Measurements from ENCODE around the gene ABHD17A.
"Not testable (repeated sequence)": the region's sequence is repeated elsewhere in the genome, so short reads cannot be mapped to it uniquely, and the experiment has no call there.

Gene ABHD17A

GRCh38 chr19:1876496-1877279, 8.6 kb downstream of the ABHD17A start:
- H3K9me3 ChIP-seq (ENCODE audit: control insufficient read depth, low read length); H3K27me3 ChIP-seq (ENCODE audit: control insufficient read depth in 1 of 2, insufficient read depth in 1 of 2, low read length in 2 of 2); DNase-seq: not testable (repeated sequence)
- H2BK12ac ChIP-seq (ENCODE audit: low read length in 2 of 2) = peak overlapping the region; percentile 84 to 96
- peak overlapping the region; percentile 64 for H2BK120ac ChIP-seq (ENCODE audit: low read depth, low read length)
- peak overlapping the region; percentile 69 for H3K4me2 ChIP-seq (ENCODE audit: low read length, poor library complexity, severe bottlenecking)
- peak overlapping the region; percentile 90 for H3K4ac ChIP-seq (ENCODE audit: low read depth in 1 of 2, low read length in 2 of 2)
- H4K91ac ChIP-seq (ENCODE audit: low read length) = peak overlapping the region; percentile 95
- H3K14ac ChIP-seq (ENCODE audit: low read length in 2 of 2) = peak overlapping the region in 1 of 2 experiments; percentile 73
- H4K8ac ChIP-seq (ENCODE audit: low read length) = peak overlapping the region; percentile 99
- peak overlapping the region; percentile 98 for H3K9ac ChIP-seq (ENCODE audit: low read length)
- H3K79me1 ChIP-seq (replicated peaks; ENCODE audit: low read length, poor library complexity, severe bottlenecking) = peaks cover 22% of the 10 kb centered on the region
- WGBS = 28% methylated on average over 33 of the region's 53 CpGs
- peak overlapping the region; percentile 73 for H2BK15ac ChIP-seq (ENCODE audit: low read depth, poor library complexity, severe bottlenecking)
- H3K4me3 ChIP-seq (ENCODE audit: insufficient read depth in 1 of 2, low read depth in 1 of 2, low read length in 2 of 2) = peak overlapping the region; percentile 75 to 98
- H2BK5ac ChIP-seq (ENCODE audit: low read depth, low read length, poor library complexity, severe bottlenecking) = peak overlapping the region; percentile 36
- peak overlapping the region; percentile 79 to 81 for H3K18ac ChIP-seq (ENCODE audit: low read depth in 1 of 2, low read length in 2 of 2)
- H3K36me3 ChIP-seq (ENCODE audit: control insufficient read depth in 1 of 2, insufficient read depth in 2 of 2, low read depth in 1 of 2, low read length in 2 of 2) = peaks cover 0 to 45% of the 10 kb centered on the region in 2 experiments
- peak overlapping the region; percentile 49 to 100 for H3K23ac ChIP-seq (ENCODE audit: low read length in 2 of 2)
- peak overlapping the region; percentile 8 for H3K27ac ChIP-seq (ENCODE audit: low read length, poor library complexity, severe bottlenecking)
- peak overlapping the region; percentile 29 for H2AFZ ChIP-seq (ENCODE audit: low read depth, low read length)
- peaks cover 22% of the 10 kb centered on the region for H3K4me1 ChIP-seq (ENCODE audit: control insufficient read depth, insufficient read depth, low read depth, low read length)
- peak overlapping the region; percentile 81 for H2AK5ac ChIP-seq (ENCODE audit: low read length, severe bottlenecking)

- Histone ChIP-seq H3K27ac (ENCODE audit: low read length, poor library complexity, severe bottlenecking) (peak overlapping the region; percentile 17), H4K8ac (ENCODE audit: low read length) (peak overlapping the region; percentile 99), H3K9me3 (ENCODE audit: control insufficient read depth, low read length) (no peaks in the 10 kb centered on the region), H3K18ac (ENCODE audit: low read depth in 1 of 2, low read length in 2 of 2) (peak overlapping the region; percentile 81 to 87), H3K4me2 (ENCODE audit: low read length, poor library complexity, severe bottlenecking) (peak overlapping the region; percentile 94), H3K27me3 (ENCODE audit: control insufficient read depth in 1 of 2, insufficient read depth in 1 of 2, low read length in 2 of 2) (no peaks in the 10 kb centered on the region), H2BK120ac (ENCODE audit: low read depth, low read length) (peak overlapping the region; percentile 64), H3K4ac (ENCODE audit: low read depth in 1 of 2, low read length in 2 of 2) (peak overlapping the region; percentile 90), H3K23ac (ENCODE audit: low read length in 2 of 2) (peak overlapping the region in 1 of 2 experiments; percentile 100), H3K4me3 (ENCODE audit: insufficient read depth in 1 of 2, low read depth in 1 of 2, low read length in 2 of 2) (peak overlapping the region; percentile 75 to 98), H2AFZ (ENCODE audit: low read depth, low read length) (peak overlapping the region; percentile 78), H3K9ac (ENCODE audit: low read length) (peak overlapping the region; percentile 98), H3K36me3 (ENCODE audit: control insufficient read depth in 1 of 2, insufficient read depth in 2 of 2, low read depth in 1 of 2, low read length in 2 of 2) (peaks cover 5 to 50% of the 10 kb centered on the region in 2 experiments), H3K14ac (ENCODE audit: low read length in 2 of 2) (peak overlapping the region in 1 of 2 experiments; percentile 85), H4K91ac (ENCODE audit: low read length) (peak overlapping the region; percentile 95), H2BK15ac (ENCODE audit: low read depth, poor library complexity, severe bottlenecking) (peak overlapping the region; percentile 29), H3K79me1 (replicated peaks; ENCODE audit: low read length, poor library complexity, severe bottlenecking) (peaks cover 29% of the 10 kb centered on the region), H2AK5ac (ENCODE audit: low read length, severe bottlenecking) (peak overlapping the region; percentile 81), H2BK12ac (ENCODE audit: low read length in 2 of 2) (peak overlapping the region; percentile 11 to 96), H3K4me1 (ENCODE audit: control insufficient read depth, insufficient read depth, low read depth, low read length) (peaks cover 20% of the 10 kb centered on the region), H2BK5ac (ENCODE audit: low read depth, low read length, poor library complexity, severe bottlenecking) (peak overlapping the region; percentile 36)
- DNase-seq = peak; percentile 94
- under 1% methylated on average over 84 of the region's 87 CpGs for WGBS
Observed at GRCh38 chr19:1875646-1876495, 9.4 kb downstream of the ABHD17A start.

GRCh38 chr19:1875265-1875645, 10.0 kb downstream of the ABHD17A start:
- Histone ChIP-seq H3K4me1 (ENCODE audit: control insufficient read depth, insufficient read depth, low read depth, low read length) (peaks cover 20% of the 10 kb centered on the region), H3K36me3 (ENCODE audit: control insufficient read depth in 1 of 2, insufficient read depth in 2 of 2, low read depth in 1 of 2, low read length in 2 of 2) (peaks cover 8 to 48% of the 10 kb centered on the region in 2 experiments), H3K4ac (ENCODE audit: low read depth in 1 of 2, low read length in 2 of 2) (peak overlapping the region in 1 of 2 experiments; percentile 3), H2BK12ac (ENCODE audit: low read length in 2 of 2) (peak overlapping the region in 1 of 2 experiments; percentile 11), H3K79me1 (replicated peaks; ENCODE audit: low read length, poor library complexity, severe bottlenecking) (peaks cover 26% of the 10 kb centered on the region), H3K9ac (ENCODE audit: low read length) (peak overlapping the region; percentile 98), H3K14ac (ENCODE audit: low read length in 2 of 2) (peak overlapping the region in 1 of 2 experiments; percentile 85), H3K27ac (ENCODE audit: low read length, poor library complexity, severe bottlenecking) (peak overlapping the region; percentile 17), H3K4me3 (ENCODE audit: insufficient read depth in 1 of 2, low read depth in 1 of 2, low read length in 2 of 2) (peak overlapping the region; percentile 75 to 98), H3K4me2 (ENCODE audit: low read length, poor library complexity, severe bottlenecking) (peak overlapping the region; percentile 94), H3K18ac (ENCODE audit: low read depth in 1 of 2, low read length in 2 of 2) (peak overlapping the region in 1 of 2 experiments; percentile 65)
- not testable (repeated sequence) for H2AFZ ChIP-seq (ENCODE audit: low read depth, low read length); H3K23ac ChIP-seq (ENCODE audit: low read length in 2 of 2); H2BK15ac ChIP-seq (ENCODE audit: low read depth, poor library complexity, severe bottlenecking); H3K27me3 ChIP-seq (ENCODE audit: control insufficient read depth in 1 of 2, insufficient read depth in 1 of 2, low read length in 2 of 2); H2BK120ac ChIP-seq (ENCODE audit: low read depth, low read length); H2AK5ac ChIP-seq (ENCODE audit: low read length, severe bottlenecking); H4K91ac ChIP-seq (ENCODE audit: low read length); DNase-seq; H2BK5ac ChIP-seq (ENCODE audit: low read depth, low read length, poor library complexity, severe bottlenecking); H4K8ac ChIP-seq (ENCODE audit: low read length); H3K9me3 ChIP-seq (ENCODE audit: control insufficient read depth, low read length)
- WGBS = 1% methylated on average over 11 of the region's 11 CpGs
